ENCODE data around the gene CD99. TPM values are rescaled to one million over a fixed set of nuclear protein-coding genes. Genes with fewer than 3 reads are reported as not detected.
"Not testable (repeated sequence)": the region's sequence is repeated elsewhere in the genome, so short reads cannot be mapped to it uniquely, and the experiment has no call there.

The CD99 gene
- polyA plus RNA-seq, 1 donor (not counting 4 experiments of a cell fraction or from before 2014, with no cell fraction given): 74.4 TPM

GRCh38 chrX:2774057-2774456 is 83.0 kb downstream of the CD99 start:
- no peaks in the 10 kb centered on the region for H3K9me3 ChIP-seq (ENCODE audit: control insufficient read depth, low read depth, low read length)
- FAIRE-seq (no peak), DNase-seq (ENCODE audit: low read depth, low spot score) (no peak)
- H3K79me2 ChIP-seq (ENCODE audit: control insufficient read depth, insufficient read depth, low read length): peaks cover 5% of the 10 kb centered on the region
- H3K27ac ChIP-seq (ENCODE audit: control insufficient read depth, insufficient read depth, low read length): no peak overlapping the region
- H3K4me3 ChIP-seq (ENCODE audit: control insufficient read depth in 2 of 3, extremely low read depth in 1 of 3, insufficient read depth in 2 of 3, low read depth in 1 of 3, low read length in 3 of 3): no peak overlapping the region
- no peaks in the 10 kb centered on the region for H3K27me3 ChIP-seq (ENCODE audit: control insufficient read depth, extremely low read depth, insufficient read depth, low read length)
- H4K20me1 ChIP-seq (ENCODE audit: control insufficient read depth, extremely low read depth, insufficient read depth, low read length): no peaks in the 10 kb centered on the region
- peaks cover 5 to 10% of the 10 kb centered on the region in 2 experiments for H3K36me3 ChIP-seq (ENCODE audit: control insufficient read depth in 2 of 2, extremely low read depth in 1 of 2, insufficient read depth in 2 of 2, low read length in 2 of 2)
- H3K9me1 ChIP-seq (ENCODE audit: control insufficient read depth, extremely low read depth, insufficient read depth, low read length): no peaks in the 10 kb centered on the region
- H3K4me2 ChIP-seq (ENCODE audit: control insufficient read depth, extremely low read depth, insufficient read depth, low read depth, low read length): no peak overlapping the region
- no peak overlapping the region for H2AFZ ChIP-seq (ENCODE audit: control insufficient read depth, low read length)
- dilution Hi-C loops (cut with MboI; ENCODE audit: extremely low pct_ligation_motif_present, low sequenced_read_pairs): no loop called here
- TF ChIP-seq CTCF (optimal IDR thresholded peaks at IDR 0.05 in 1 of 3, IDR thresholded peaks at IDR 0.05 in 1 of 3, conservative IDR thresholded peaks at IDR 0.05 in 1 of 3; ENCODE audit: extremely low read depth in 1 of 3, insufficient read depth in 2 of 3, low read length in 3 of 3) (no peak), EZH2 (IDR thresholded peaks at IDR 0.05; ENCODE audit: low read length) (no peak)
- no peak overlapping the region for H3K9ac ChIP-seq (ENCODE audit: control insufficient read depth, extremely low read depth, insufficient read depth, low read length)
- H3K4me1 ChIP-seq (ENCODE audit: control insufficient read depth, extremely low read depth, insufficient read depth, low read length): no peaks in the 10 kb centered on the region

GRCh38 chrX:2774776-2775175 is 83.7 kb downstream of the CD99 start:
- no peak overlapping the region for H3K27ac ChIP-seq (ENCODE audit: control insufficient read depth, insufficient read depth, low read length)
- H3K9ac ChIP-seq (ENCODE audit: control insufficient read depth, extremely low read depth, insufficient read depth, low read length): no peak overlapping the region
- TF ChIP-seq CTCF (optimal IDR thresholded peaks at IDR 0.05 in 1 of 3, IDR thresholded peaks at IDR 0.05 in 1 of 3, conservative IDR thresholded peaks at IDR 0.05 in 1 of 3; ENCODE audit: extremely low read depth in 1 of 3, insufficient read depth in 2 of 3, low read length in 3 of 3) (no peak), EZH2 (IDR thresholded peaks at IDR 0.05; ENCODE audit: low read length) (no peak)
- dilution Hi-C loops (cut with MboI; ENCODE audit: extremely low pct_ligation_motif_present, low sequenced_read_pairs): no loop called here
- no peak for FAIRE-seq
- no peaks in the 10 kb centered on the region for H4K20me1 ChIP-seq (ENCODE audit: control insufficient read depth, extremely low read depth, insufficient read depth, low read length)
- no peak for DNase-seq (ENCODE audit: low read depth, low spot score)
- no peaks in the 10 kb centered on the region for H3K27me3 ChIP-seq (ENCODE audit: control insufficient read depth, extremely low read depth, insufficient read depth, low read length)
- H3K36me3 ChIP-seq (ENCODE audit: control insufficient read depth in 2 of 2, extremely low read depth in 1 of 2, insufficient read depth in 2 of 2, low read length in 2 of 2): peaks cover 5 to 10% of the 10 kb centered on the region in 2 experiments
- H3K9me3 ChIP-seq (ENCODE audit: control insufficient read depth, low read depth, low read length): no peaks in the 10 kb centered on the region
- H3K4me1 ChIP-seq (ENCODE audit: control insufficient read depth, extremely low read depth, insufficient read depth, low read length): no peaks in the 10 kb centered on the region
- H3K4me2 ChIP-seq (ENCODE audit: control insufficient read depth, extremely low read depth, insufficient read depth, low read depth, low read length): no peak overlapping the region
- no peaks in the 10 kb centered on the region for H3K9me1 ChIP-seq (ENCODE audit: control insufficient read depth, extremely low read depth, insufficient read depth, low read length)
- no peak overlapping the region for H2AFZ ChIP-seq (ENCODE audit: control insufficient read depth, low read length)
- no peaks in the 10 kb centered on the region for H3K79me2 ChIP-seq (ENCODE audit: control insufficient read depth, insufficient read depth, low read length)
- no peak overlapping the region for H3K4me3 ChIP-seq (ENCODE audit: control insufficient read depth in 2 of 3, extremely low read depth in 1 of 3, insufficient read depth in 2 of 3, low read depth in 1 of 3, low read length in 3 of 3)

GRCh38 chrX:2780472-2781225 is 89.6 kb downstream of the CD99 start:
- H3K9me3 ChIP-seq (ENCODE audit: control insufficient read depth, low read depth, low read length); H3K27me3 ChIP-seq (ENCODE audit: control insufficient read depth, extremely low read depth, insufficient read depth, low read length); H3K9me1 ChIP-seq (ENCODE audit: control insufficient read depth, extremely low read depth, insufficient read depth, low read length); H3K4me3 ChIP-seq (ENCODE audit: control insufficient read depth in 2 of 3, extremely low read depth in 1 of 3, insufficient read depth in 2 of 3, low read depth in 1 of 3, low read length in 3 of 3); H3K36me3 ChIP-seq (ENCODE audit: control insufficient read depth in 2 of 2, extremely low read depth in 1 of 2, insufficient read depth in 2 of 2, low read length in 2 of 2); H3K4me2 ChIP-seq (ENCODE audit: control insufficient read depth, extremely low read depth, insufficient read depth, low read depth, low read length); H4K20me1 ChIP-seq (ENCODE audit: control insufficient read depth, extremely low read depth, insufficient read depth, low read length); FAIRE-seq; H2AFZ ChIP-seq (ENCODE audit: control insufficient read depth, low read length); DNase-seq (ENCODE audit: low read depth, low spot score); H3K79me2 ChIP-seq (ENCODE audit: control insufficient read depth, insufficient read depth, low read length); H3K27ac ChIP-seq (ENCODE audit: control insufficient read depth, insufficient read depth, low read length); dilution Hi-C loops (cut with MboI; ENCODE audit: extremely low pct_ligation_motif_present, low sequenced_read_pairs); H3K9ac ChIP-seq (ENCODE audit: control insufficient read depth, extremely low read depth, insufficient read depth, low read length): not testable (repeated sequence)
- H3K4me1 ChIP-seq (ENCODE audit: control insufficient read depth, extremely low read depth, insufficient read depth, low read length): peaks cover 13% of the 10 kb centered on the region
